Skeletal muscle satellite cell (primary cell): Measurements from ENCODE around the gene NR3C1.

ENCODE experiments used
- H3K27me3 ChIP-seq: 2 replicates; pipeline ENCODE4 v1.7.0; 2013; ENCODE audit warnings: low read length; ENCODE audit not compliant: control insufficient read depth, insufficient read depth
- H3K36me3 ChIP-seq: 2 replicates; pipeline ENCODE4 v1.7.0; 2013; ENCODE audit warnings: mild to moderate bottlenecking, control low read depth, low read length; ENCODE audit not compliant: insufficient read depth
- H3K4me1 ChIP-seq: 2 replicates; pipeline ENCODE4 v1.7.0; 2013; ENCODE audit warnings: low read length; ENCODE audit not compliant: control insufficient read depth, insufficient read depth
- H3K4me2 ChIP-seq: 2 replicates; pipeline ENCODE4 v1.7.0; 2013; ENCODE audit warnings: mild to moderate bottlenecking, low read length
- H3K4me3 ChIP-seq: 2 replicates; pipeline ENCODE4 v1.7.0; 2013; ENCODE audit warnings: low read length
- H3K9ac ChIP-seq: 2 replicates; pipeline ENCODE4 v1.7.0; 2013; ENCODE audit warnings: mild to moderate bottlenecking, low read depth, low read length, moderate library complexity
- H3K9me3 ChIP-seq: replicated peaks from 2 replicates; pipeline ENCODE4 v1.7.0; 2013; ENCODE audit warnings: mild to moderate bottlenecking, control low read depth, low read length

The NR3C1 gene

DNA sequence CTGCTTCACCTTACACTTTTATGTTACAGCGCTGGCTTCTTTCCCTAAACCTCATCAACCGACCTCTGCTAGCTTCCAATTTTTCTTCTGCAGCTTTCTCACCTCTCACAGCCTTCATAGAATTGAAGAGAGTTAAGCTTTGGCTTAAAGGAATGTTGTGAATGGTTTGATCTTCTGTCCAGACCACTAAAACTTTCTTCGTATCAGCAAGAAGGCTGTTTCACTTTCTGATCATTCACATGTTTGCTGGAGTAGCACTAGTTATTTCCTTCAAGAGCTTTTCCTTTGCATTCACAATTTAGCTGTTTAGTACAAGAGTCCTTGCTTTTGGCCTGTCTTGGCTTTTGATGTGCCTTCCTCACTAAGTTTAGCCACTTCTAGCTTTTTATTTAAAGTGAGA, 49.5 kb downstream of the NR3C1 start:
- Histone ChIP-seq H3K27me3 (no peaks in the 10 kb centered on the region), H3K4me1 (peaks cover 35% of the 10 kb centered on the region), H3K4me3 (no peak overlapping the region), H3K36me3 (no peaks in the 10 kb centered on the region), H3K9me3 (no peaks in the 10 kb centered on the region), H3K9ac (no peak overlapping the region), H3K4me2 (no peak overlapping the region)

DNA sequence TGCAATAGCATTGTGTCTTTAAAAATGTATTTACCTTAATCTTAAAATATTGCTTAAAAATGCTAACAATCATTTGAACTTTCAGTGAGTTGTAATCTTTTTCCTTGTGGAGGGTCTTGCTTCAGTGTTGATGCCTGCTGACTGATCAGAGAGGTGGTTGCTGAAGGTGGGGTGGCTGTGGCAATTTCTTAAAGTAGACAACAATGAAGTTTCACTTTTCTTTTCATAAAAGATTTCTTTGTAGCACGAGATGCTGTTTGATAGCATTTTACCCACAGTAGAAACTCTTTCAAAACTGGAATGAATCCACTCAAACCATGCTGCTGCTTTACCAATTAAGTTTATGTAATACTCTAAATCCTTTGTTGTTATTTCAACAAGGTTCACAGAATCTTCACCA, 50.8 kb downstream of the NR3C1 start:
- peaks cover 45% of the 10 kb centered on the region for H3K4me1 ChIP-seq
- no peak overlapping the region for H3K4me3 ChIP-seq
- no peaks in the 10 kb centered on the region for H3K36me3 ChIP-seq
- H3K4me2 ChIP-seq, result no peak overlapping the region
- no peaks in the 10 kb centered on the region for H3K9me3 ChIP-seq
- no peak overlapping the region for H3K9ac ChIP-seq
- no peaks in the 10 kb centered on the region for H3K27me3 ChIP-seq

DNA sequence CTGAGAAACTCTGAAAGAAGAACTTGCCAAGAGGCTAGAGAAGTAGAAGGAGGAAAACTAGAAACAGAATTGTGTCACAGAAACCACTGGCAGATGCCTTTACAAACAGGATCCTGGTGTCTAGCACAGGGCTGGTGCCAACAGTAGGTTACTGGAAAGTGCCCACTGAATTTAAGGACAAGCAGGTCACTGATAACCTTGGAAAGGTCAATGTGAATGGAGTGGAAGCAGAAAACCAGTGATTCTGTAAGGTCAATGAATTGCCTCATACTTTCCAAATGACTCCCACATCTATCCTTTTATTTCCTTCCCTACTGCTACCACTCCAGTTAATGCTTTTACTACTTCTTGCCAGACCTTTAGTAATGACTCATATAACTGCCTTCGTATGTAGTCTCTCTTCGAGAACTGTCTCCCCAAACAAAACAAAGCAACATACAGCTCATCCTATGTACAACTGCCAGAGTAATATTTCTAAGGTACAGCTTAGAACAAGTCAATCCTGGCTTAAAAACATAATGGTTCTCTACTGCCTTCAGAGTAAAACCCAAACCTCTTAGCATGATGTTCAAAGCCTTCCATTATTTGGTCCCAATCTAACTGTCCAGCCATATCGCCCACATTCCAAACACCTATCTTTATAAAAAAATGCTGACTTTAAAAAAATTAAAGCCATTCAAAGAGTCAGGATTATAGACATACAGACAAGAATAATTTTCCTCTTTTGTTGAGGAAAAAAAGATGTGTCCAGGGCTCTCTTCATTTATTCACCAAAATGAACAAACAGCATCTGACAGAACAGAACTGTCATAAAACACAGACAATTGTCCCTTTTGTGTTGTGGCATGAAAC, 52.5 kb downstream of the NR3C1 start:
- Histone ChIP-seq H3K4me1 (peaks cover 51% of the 10 kb centered on the region), H3K4me3 (no peak overlapping the region), H3K9me3 (no peaks in the 10 kb centered on the region), H3K9ac (no peak overlapping the region), H3K27me3 (no peaks in the 10 kb centered on the region), H3K4me2 (peak overlapping the region; percentile 21), H3K36me3 (no peaks in the 10 kb centered on the region)

DNA sequence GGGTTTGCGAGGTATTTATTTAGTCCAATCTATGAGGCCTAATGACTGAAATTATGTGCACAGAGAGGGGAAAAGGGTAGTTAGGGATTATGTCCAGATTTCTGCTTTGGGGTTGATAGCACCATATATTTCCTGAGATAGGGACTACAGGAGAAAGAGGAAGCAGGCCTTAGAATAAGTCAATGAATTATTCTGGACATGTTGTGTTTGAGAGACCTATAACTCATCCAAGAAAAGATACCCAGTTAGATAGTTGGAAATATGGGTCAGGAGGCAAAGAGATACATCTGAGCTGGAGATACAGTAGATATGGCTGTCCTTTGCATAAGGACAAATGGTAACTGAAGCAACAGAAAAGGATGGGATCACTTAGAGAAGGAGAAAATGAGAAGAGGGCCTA, 53.1 kb downstream of the NR3C1 start:
- peaks cover 45% of the 10 kb centered on the region for H3K4me1 ChIP-seq

DNA sequence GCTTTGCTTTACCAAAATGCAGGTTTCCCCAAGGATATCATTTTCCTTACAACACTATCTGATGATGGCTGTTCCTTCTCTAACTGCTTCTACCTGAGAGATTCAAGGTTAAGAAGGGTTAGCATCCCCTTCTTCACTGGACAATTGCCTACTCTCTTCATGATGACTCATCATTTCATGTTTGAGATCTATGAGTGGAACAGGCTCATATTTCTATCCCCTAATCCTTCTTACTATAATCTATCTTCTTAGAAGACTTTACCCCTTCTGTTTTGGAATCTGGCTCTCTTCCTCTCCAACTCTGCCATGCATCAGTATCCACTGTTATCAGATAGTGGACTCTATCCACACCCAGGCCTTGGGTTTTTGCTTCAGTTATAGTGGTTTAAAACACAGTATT, 54.3 kb downstream of the NR3C1 start:
- Histone ChIP-seq H3K27me3 (no peaks in the 10 kb centered on the region), H3K9me3 (no peaks in the 10 kb centered on the region), H3K4me1 (peaks cover 42% of the 10 kb centered on the region), H3K9ac (no peak overlapping the region), H3K4me2 (no peak overlapping the region), H3K4me3 (no peak overlapping the region), H3K36me3 (no peaks in the 10 kb centered on the region)

More for the DNA sequence above, 53.1 kb downstream of the NR3C1 start:
- Histone ChIP-seq H3K36me3 (no peaks in the 10 kb centered on the region), H3K9me3 (no peaks in the 10 kb centered on the region), H3K4me2 (peak overlapping the region; percentile 21), H3K4me3 (no peak overlapping the region), H3K27me3 (no peaks in the 10 kb centered on the region), H3K9ac (no peak overlapping the region)

DNA sequence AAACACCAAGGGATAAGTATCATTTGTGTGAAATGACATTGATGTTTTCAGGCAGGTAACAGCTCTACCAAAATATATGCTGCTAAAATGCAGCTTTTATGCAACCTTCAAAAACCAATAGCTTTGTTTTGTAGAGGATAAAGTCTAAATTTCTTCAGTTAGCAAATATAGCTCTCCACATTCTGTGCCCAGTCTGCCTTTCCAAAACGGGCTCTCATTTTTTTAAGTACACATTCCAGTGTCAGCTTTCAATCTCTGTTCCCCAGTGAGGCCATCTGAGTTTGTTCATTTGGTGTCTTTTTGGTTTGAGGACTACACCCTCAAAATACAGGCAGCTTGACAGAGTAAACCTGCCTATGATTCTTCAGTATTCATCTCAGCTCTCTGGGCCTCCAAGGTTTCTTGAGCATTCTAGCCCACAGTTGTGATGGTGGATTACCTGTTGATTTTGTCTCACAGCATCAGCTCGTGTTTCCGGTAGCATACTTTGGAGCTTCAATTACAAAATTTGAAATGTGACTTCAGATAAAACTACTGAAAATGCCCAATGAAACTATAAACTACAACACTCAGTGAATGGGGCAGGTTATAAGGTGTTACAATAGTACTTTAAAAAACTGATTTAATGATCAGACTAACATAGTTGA, 55.7 kb downstream of the NR3C1 start:
- H3K4me2 ChIP-seq, result no peak overlapping the region
- no peak overlapping the region for H3K9ac ChIP-seq
- H3K4me3 ChIP-seq, result no peak overlapping the region
- peaks cover 42% of the 10 kb centered on the region for H3K4me1 ChIP-seq
- no peaks in the 10 kb centered on the region for H3K27me3 ChIP-seq
- no peaks in the 10 kb centered on the region for H3K9me3 ChIP-seq
- no peaks in the 10 kb centered on the region for H3K36me3 ChIP-seq

DNA sequence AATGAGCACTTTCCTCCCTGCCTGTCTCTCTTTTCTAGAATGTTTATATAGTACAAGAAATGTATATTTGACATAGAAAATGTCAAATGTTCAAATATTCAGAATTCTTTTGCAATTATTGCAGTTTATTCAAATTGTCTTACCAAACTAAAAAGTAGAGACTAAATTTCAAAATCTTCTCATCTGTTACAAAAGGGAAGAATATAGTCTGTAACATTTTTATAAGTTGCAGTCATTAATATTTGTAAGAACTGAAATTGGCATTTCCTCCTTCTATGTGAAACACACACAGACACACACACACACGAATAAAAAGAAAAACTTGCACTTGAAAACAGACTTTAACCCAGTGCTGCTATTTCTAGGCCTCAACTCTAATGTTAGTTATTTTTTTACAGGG, 56.4 kb downstream of the NR3C1 start:
- Histone ChIP-seq H3K36me3 (no peaks in the 10 kb centered on the region), H3K4me3 (no peak overlapping the region), H3K9ac (no peak overlapping the region), H3K27me3 (no peaks in the 10 kb centered on the region), H3K4me1 (peaks cover 49% of the 10 kb centered on the region), H3K4me2 (no peak overlapping the region), H3K9me3 (no peaks in the 10 kb centered on the region)

DNA sequence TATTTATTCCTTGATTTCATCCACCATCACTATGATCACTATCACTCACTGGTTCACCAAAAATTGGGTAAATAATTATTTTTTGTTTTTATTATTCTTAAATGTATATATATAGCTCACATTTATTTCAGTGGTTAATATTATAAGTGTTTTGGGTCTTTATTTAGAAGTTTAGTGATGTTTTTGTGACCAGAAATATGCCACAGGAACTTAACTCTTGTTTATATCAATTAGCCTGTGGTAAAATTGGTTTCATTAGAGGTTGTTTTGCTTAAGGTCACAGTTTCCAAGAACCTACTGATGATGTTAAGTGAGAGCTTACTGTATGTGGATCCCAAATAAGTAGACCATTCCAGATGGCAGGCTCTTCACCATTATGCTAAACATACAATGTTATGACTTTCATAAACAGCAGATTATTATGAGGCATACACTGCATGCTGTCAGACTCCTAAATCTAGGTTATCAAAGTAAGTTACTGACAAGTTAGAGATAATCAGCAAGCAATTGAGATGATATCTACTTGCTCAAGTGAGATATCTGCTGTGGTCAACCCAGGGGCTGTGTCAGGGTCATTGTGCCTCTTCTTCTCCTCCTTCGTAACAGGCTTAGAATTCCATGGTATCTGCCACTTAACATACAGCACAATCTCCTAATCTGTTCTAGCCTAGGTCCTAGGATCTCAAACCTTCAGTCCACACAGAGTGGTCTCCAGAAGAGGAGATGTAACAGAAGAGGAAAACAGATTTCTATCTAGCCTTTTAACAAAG, 57.6 kb downstream of the NR3C1 start:
- no peaks in the 10 kb centered on the region for H3K9me3 ChIP-seq
- no peak overlapping the region for H3K4me3 ChIP-seq
- H3K4me2 ChIP-seq, result no peak overlapping the region
- H3K4me1 ChIP-seq, result peaks cover 53% of the 10 kb centered on the region
- H3K9ac ChIP-seq, result no peak overlapping the region
- H3K27me3 ChIP-seq, result no peaks in the 10 kb centered on the region
- no peaks in the 10 kb centered on the region for H3K36me3 ChIP-seq

DNA sequence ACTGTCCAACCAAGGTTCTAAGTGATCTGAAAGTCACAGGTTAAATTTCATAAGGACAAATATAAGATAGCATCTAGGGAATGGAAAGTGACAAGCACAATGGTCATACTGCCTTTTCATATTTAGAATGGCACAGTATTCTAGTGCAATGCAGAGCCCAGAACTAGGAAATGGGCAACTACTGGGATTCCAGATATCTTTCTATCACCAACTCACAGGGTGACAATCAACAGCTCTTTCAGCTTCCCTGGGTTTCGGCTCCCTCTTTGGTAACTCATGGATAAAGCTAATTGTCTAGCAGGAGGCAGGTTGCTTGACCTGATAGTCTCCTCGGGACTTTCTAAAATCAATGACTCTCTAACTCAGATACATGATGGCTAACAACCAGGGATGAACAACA, 60.4 kb downstream of the NR3C1 start:
- Histone ChIP-seq H3K36me3 (no peaks in the 10 kb centered on the region), H3K9ac (no peak overlapping the region), H3K4me3 (no peak overlapping the region), H3K9me3 (no peaks in the 10 kb centered on the region), H3K4me1 (peaks cover 31% of the 10 kb centered on the region), H3K4me2 (no peak overlapping the region), H3K27me3 (no peaks in the 10 kb centered on the region)

DNA sequence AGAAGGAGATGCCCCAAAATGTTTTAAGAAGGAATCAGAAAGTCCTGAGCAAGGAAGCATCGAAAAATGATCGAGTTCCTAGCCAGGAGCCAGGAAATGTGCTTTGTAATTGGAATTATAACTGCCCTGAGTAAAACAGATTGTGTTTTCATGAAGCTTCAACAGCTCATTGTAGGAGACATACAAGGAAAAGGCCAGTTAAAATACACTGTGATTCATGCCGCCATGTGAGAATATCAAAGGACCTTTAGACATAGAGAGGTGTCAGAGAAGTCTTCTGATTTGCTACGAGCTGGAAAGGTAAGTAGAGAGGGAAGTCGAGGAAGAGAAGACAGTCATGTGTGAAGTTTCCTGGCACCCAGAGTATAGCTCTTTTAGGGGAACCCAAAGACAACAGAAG, 60.9 kb downstream of the NR3C1 start:
- Histone ChIP-seq H3K4me1 (peaks cover 27% of the 10 kb centered on the region), H3K4me3 (no peak overlapping the region), H3K36me3 (no peaks in the 10 kb centered on the region), H3K27me3 (no peaks in the 10 kb centered on the region), H3K4me2 (no peak overlapping the region), H3K9ac (no peak overlapping the region), H3K9me3 (no peaks in the 10 kb centered on the region)

DNA sequence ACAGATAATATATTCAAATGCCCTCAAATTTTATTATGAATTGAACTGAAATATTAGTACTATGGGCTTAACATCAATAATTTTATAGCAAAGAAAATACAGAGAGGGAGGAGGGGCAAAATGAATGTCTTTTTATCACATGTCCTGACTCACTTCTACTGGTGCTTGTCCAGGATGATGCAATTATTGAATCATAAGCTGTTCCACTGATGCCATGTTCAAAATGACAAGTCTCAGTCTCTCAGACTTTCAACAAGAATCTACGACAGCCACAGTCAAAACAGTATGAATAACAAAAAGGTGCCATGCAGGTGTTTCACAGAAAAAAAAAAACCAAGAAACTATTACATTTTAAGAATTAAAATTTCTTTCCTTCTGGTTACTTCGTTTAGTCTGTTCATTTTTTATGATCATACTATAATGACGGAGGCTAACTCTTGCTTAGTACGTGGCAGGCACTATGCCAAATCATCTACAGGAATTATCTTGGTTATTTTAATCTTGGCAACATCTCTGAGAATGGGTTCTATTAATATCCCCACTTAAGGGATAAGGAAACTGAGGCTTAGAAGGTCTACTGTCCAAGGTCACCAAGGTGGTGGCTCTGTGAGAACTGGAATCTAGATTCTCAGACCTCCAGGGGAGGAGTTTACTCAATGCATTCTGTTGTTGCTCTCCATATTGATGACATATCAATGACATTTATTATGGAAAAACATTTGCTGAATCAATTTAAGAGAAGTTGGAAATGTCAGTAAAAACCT, 61.5 kb downstream of the NR3C1 start:
- H3K36me3 ChIP-seq, result no peaks in the 10 kb centered on the region
- no peak overlapping the region for H3K9ac ChIP-seq
- H3K4me1 ChIP-seq, result peaks cover 20% of the 10 kb centered on the region
- H3K27me3 ChIP-seq, result no peaks in the 10 kb centered on the region
- no peaks in the 10 kb centered on the region for H3K9me3 ChIP-seq
- no peak overlapping the region for H3K4me2 ChIP-seq
- H3K4me3 ChIP-seq, result no peak overlapping the region
